NCI-H774 (cell line): ENCODE measurements around the gene ATCAY.
"Not testable (repeated sequence)": the region's sequence is repeated elsewhere in the genome, so short reads cannot be mapped to it uniquely, and the experiment has no call there.

Source experiments
- DNase-seq: peaks from one replicate; lab custom pipeline; 2025; lab: John Stamatoyannopoulos, UW

Gene ATCAY

GRCh38 chr19:3949294-3949693, 68.8 kb downstream of the ATCAY start:
- no peak for DNase-seq

- DNase-seq = no peak
Observed at GRCh38 chr19:3949997-3950859, 69.7 kb downstream of the ATCAY start.

- no peak for DNase-seq
Observed at GRCh38 chr19:3950871-3951861, 70.7 kb downstream of the ATCAY start.

- not testable (repeated sequence) for DNase-seq
Observed at GRCh38 chr19:3952755-3953276, 72.3 kb downstream of the ATCAY start.

- no peak for DNase-seq
Observed at GRCh38 chr19:3954107-3954506, 73.6 kb downstream of the ATCAY start.

- not testable (repeated sequence) for DNase-seq
Observed at GRCh38 chr19:3955276-3955675, 74.8 kb downstream of the ATCAY start.

- DNase-seq = no peak
Observed at GRCh38 chr19:3955688-3956087, 75.2 kb downstream of the ATCAY start.

- no peak for DNase-seq
Observed at GRCh38 chr19:3958836-3959765, 78.6 kb downstream of the ATCAY start.

- DNase-seq = no peak
Observed at GRCh38 chr19:3959766-3960131, 79.3 kb downstream of the ATCAY start.

- no peak for DNase-seq
Observed at GRCh38 chr19:3961007-3961406, 80.5 kb downstream of the ATCAY start.

GRCh38 chr19:3963458-3964255, 83.2 kb downstream of the ATCAY start:
- DNase-seq = no peak

- DNase-seq = no peak
Observed at GRCh38 chr19:3964256-3965194, 84.0 kb downstream of the ATCAY start.

GRCh38 chr19:3966051-3967017, 85.8 kb downstream of the ATCAY start:
- no peak for DNase-seq

- not testable (repeated sequence) for DNase-seq
Observed at GRCh38 chr19:3967983-3968382, 87.5 kb downstream of the ATCAY start.

- peak; percentile 42 for DNase-seq
Observed at GRCh38 chr19:3968556-3969434, 88.3 kb downstream of the ATCAY start.

GRCh38 chr19:3969435-3970312, 89.2 kb downstream of the ATCAY start:
- DNase-seq = no peak
